GM23338 (cell line): ENCODE results near the gene EPB41L5.

Source experiments
- CREB1 ChIP-seq: fragments of 250-450 bp; sonication (Bioruptor Pico); IDR thresholded peaks from 2 replicates; pipeline ENCODE4 v1.5.0; 2020; ENCODE audit warnings: low read depth, mild to moderate bottlenecking, moderate library complexity
- EZH2 ChIP-seq: fragments of 200-600 bp; sonication (generic); IDR thresholded peaks from one replicate; pipeline ENCODE4 v1.8.0; 2017; ENCODE audit warnings: antibody characterized with exemption, mild to moderate bottlenecking, low read depth; ENCODE audit not compliant: unreplicated experiment
- POLR2AphosphoS5 ChIP-seq: IDR thresholded peaks from 2 replicates; pipeline ENCODE4 v1.6.1; 2016; ENCODE audit warnings: antibody characterized with exemption, low read depth
- STAT1 ChIP-seq: IDR thresholded peaks from one replicate; pipeline ENCODE4 v1.6.1; 2016; ENCODE audit warnings: antibody characterized with exemption; ENCODE audit not compliant: unreplicated experiment
- ZNF114 ChIP-seq: fragments of 250-450 bp; sonication (Bioruptor Pico); IDR thresholded peaks from 2 replicates; pipeline ENCODE4 v1.5.0; 2020; ENCODE audit warnings: mild to moderate bottlenecking, moderate library complexity
- ZNF331 ChIP-seq: fragments of 250-450 bp; sonication (Bioruptor Pico); IDR thresholded peaks from 2 replicates; pipeline ENCODE4 v1.5.0; 2020; ENCODE audit warnings: low read depth, mild to moderate bottlenecking, moderate library complexity
- TF ChIP-seq, protein P1 (sequence below), 2 experiments: fragments of 200-600 bp in 1 of 2; sonication (generic) in 1 of 2; conservative IDR thresholded peaks; 2 replicates each; pipeline versions ENCODE4 v1.5.1 to v1.6.1; 2016 to 2017; ENCODE audit warnings: antibody characterized with exemption in 2 of 2, low read depth in 2 of 2, mild to moderate bottlenecking in 2 of 2, moderate library complexity in 1 of 2
- TF ChIP-seq, protein P2 (sequence below): IDR thresholded peaks from one replicate; pipeline ENCODE4 v1.6.1; 2018; ENCODE audit warnings: antibody characterized with exemption; ENCODE audit not compliant: unreplicated experiment
- TF ChIP-seq, protein P3 (sequence below): fragments of 250-450 bp; sonication (Bioruptor Pico); IDR thresholded peaks from 2 replicates; pipeline ENCODE4 v1.5.0; 2020; ENCODE audit warnings: mild to moderate bottlenecking, moderate library complexity

- TF ChIP-seq, protein P1, sequence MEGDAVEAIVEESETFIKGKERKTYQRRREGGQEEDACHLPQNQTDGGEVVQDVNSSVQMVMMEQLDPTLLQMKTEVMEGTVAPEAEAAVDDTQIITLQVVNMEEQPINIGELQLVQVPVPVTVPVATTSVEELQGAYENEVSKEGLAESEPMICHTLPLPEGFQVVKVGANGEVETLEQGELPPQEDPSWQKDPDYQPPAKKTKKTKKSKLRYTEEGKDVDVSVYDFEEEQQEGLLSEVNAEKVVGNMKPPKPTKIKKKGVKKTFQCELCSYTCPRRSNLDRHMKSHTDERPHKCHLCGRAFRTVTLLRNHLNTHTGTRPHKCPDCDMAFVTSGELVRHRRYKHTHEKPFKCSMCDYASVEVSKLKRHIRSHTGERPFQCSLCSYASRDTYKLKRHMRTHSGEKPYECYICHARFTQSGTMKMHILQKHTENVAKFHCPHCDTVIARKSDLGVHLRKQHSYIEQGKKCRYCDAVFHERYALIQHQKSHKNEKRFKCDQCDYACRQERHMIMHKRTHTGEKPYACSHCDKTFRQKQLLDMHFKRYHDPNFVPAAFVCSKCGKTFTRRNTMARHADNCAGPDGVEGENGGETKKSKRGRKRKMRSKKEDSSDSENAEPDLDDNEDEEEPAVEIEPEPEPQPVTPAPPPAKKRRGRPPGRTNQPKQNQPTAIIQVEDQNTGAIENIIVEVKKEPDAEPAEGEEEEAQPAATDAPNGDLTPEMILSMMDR (conservative IDR thresholded peaks at IDR 0.05; ENCODE audit: low read depth in 2 of 2) = no peak
- TF ChIP-seq POLR2AphosphoS5 (no peak), ZNF331 (CRISPR knock-in tag) (no peak), STAT1 (no peak), EZH2 (no peak), CREB1 (no peak), ZNF114 (CRISPR knock-in tag) (no peak)
- TF ChIP-seq, protein P2, sequence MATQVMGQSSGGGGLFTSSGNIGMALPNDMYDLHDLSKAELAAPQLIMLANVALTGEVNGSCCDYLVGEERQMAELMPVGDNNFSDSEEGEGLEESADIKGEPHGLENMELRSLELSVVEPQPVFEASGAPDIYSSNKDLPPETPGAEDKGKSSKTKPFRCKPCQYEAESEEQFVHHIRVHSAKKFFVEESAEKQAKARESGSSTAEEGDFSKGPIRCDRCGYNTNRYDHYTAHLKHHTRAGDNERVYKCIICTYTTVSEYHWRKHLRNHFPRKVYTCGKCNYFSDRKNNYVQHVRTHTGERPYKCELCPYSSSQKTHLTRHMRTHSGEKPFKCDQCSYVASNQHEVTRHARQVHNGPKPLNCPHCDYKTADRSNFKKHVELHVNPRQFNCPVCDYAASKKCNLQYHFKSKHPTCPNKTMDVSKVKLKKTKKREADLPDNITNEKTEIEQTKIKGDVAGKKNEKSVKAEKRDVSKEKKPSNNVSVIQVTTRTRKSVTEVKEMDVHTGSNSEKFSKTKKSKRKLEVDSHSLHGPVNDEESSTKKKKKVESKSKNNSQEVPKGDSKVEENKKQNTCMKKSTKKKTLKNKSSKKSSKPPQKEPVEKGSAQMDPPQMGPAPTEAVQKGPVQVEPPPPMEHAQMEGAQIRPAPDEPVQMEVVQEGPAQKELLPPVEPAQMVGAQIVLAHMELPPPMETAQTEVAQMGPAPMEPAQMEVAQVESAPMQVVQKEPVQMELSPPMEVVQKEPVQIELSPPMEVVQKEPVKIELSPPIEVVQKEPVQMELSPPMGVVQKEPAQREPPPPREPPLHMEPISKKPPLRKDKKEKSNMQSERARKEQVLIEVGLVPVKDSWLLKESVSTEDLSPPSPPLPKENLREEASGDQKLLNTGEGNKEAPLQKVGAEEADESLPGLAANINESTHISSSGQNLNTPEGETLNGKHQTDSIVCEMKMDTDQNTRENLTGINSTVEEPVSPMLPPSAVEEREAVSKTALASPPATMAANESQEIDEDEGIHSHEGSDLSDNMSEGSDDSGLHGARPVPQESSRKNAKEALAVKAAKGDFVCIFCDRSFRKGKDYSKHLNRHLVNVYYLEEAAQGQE = no peak
- TF ChIP-seq, protein P3, sequence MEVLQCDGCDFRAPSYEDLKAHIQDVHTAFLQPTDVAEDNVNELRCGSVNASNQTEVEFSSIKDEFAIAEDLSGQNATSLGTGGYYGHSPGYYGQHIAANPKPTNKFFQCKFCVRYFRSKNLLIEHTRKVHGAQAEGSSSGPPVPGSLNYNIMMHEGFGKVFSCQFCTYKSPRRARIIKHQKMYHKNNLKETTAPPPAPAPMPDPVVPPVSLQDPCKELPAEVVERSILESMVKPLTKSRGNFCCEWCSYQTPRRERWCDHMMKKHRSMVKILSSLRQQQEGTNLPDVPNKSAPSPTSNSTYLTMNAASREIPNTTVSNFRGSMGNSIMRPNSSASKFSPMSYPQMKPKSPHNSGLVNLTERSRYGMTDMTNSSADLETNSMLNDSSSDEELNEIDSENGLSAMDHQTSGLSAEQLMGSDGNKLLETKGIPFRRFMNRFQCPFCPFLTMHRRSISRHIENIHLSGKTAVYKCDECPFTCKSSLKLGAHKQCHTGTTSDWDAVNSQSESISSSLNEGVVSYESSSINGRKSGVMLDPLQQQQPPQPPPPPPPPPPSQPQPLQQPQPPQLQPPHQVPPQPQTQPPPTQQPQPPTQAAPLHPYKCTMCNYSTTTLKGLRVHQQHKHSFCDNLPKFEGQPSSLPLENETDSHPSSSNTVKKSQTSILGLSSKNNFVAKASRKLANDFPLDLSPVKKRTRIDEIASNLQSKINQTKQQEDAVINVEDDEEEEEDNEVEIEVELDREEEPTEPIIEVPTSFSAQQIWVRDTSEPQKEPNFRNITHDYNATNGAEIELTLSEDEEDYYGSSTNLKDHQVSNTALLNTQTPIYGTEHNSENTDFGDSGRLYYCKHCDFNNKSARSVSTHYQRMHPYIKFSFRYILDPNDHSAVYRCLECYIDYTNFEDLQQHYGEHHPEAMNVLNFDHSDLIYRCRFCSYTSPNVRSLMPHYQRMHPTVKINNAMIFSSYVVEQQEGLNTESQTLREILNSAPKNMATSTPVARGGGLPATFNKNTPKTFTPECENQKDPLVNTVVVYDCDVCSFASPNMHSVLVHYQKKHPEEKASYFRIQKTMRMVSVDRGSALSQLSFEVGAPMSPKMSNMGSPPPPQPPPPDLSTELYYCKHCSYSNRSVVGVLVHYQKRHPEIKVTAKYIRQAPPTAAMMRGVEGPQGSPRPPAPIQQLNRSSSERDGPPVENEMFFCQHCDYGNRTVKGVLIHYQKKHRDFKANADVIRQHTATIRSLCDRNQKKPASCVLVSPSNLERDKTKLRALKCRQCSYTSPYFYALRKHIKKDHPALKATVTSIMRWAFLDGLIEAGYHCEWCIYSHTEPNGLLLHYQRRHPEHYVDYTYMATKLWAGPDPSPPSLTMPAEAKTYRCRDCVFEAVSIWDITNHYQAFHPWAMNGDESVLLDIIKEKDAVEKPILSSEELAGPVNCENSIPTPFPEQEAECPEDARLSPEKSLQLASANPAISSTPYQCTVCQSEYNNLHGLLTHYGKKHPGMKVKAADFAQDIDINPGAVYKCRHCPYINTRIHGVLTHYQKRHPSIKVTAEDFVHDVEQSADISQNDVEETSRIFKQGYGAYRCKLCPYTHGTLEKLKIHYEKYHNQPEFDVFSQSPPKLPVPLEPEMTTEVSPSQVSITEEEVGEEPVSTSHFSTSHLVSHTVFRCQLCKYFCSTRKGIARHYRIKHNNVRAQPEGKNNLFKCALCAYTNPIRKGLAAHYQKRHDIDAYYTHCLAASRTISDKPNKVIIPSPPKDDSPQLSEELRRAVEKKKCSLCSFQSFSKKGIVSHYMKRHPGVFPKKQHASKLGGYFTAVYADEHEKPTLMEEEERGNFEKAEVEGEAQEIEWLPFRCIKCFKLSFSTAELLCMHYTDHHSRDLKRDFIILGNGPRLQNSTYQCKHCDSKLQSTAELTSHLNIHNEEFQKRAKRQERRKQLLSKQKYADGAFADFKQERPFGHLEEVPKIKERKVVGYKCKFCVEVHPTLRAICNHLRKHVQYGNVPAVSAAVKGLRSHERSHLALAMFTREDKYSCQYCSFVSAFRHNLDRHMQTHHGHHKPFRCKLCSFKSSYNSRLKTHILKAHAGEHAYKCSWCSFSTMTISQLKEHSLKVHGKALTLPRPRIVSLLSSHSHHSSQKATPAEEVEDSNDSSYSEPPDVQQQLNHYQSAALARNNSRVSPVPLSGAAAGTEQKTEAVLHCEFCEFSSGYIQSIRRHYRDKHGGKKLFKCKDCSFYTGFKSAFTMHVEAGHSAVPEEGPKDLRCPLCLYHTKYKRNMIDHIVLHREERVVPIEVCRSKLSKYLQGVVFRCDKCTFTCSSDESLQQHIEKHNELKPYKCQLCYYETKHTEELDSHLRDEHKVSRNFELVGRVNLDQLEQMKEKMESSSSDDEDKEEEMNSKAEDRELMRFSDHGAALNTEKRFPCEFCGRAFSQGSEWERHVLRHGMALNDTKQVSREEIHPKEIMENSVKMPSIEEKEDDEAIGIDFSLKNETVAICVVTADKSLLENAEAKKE (CRISPR knock-in tag) = no peak
Observed at GRCh38 chr2:120028795-120029194, 15.9 kb downstream of the EPB41L5 start.
